CD4-positive, alpha-beta memory T cell (primary cell): ENCODE results near the gene CCDC146. TPM values are rescaled to one million over a fixed set of nuclear protein-coding genes. Genes with fewer than 3 reads are reported as not detected.
"Not testable (repeated sequence)": the region's sequence is repeated elsewhere in the genome, so short reads cannot be mapped to it uniquely, and the experiment has no call there.

ENCODE experiments used
- CTCF ChIA-PET: fragments of 350-600 bp; sonication (Branson Sonifier 250); formaldehyde crosslinking; loops from one replicate; lab custom pipeline; 2021; ENCODE audit warnings: inconsistent platforms; ENCODE audit not compliant: partially characterized antibody; lab: Charles Lee
- POLR2A ChIA-PET: fragments of 350-600 bp; sonication (Branson Sonifier 250); formaldehyde crosslinking; loops from one replicate; lab custom pipeline; 2021; ENCODE audit not compliant: partially characterized antibody; lab: Charles Lee
- DNase-seq, 5 donors: peaks; one replicate each; pipeline versions ENCODE4 v3.0.0 to v3.0.0-alpha.2; 2020 to 2022; ENCODE audit warnings: mixed read lengths in 1 of 5
- H3K27ac ChIP-seq: one replicate; pipeline ENCODE4 v1.7.0; 2013; ENCODE audit warnings: low read depth, low read length
- H3K27me3 ChIP-seq: 2 replicates; pipeline ENCODE4 v1.7.0; 2013; ENCODE audit warnings: mild to moderate bottlenecking, low read length, moderate library complexity; ENCODE audit not compliant: insufficient read depth
- H3K36me3 ChIP-seq: 2 replicates; pipeline ENCODE4 v1.7.0; 2013; ENCODE audit warnings: mild to moderate bottlenecking, low read length, moderate library complexity; ENCODE audit not compliant: insufficient read depth
- H3K4me1 ChIP-seq: 2 replicates; pipeline ENCODE4 v1.7.0; 2013; ENCODE audit warnings: mild to moderate bottlenecking, low read length, moderate library complexity; ENCODE audit not compliant: insufficient read depth
- H3K4me3 ChIP-seq, 2 donors: one replicate each; pipeline ENCODE4 v1.7.0; 2013; ENCODE audit warnings: low read length in 2 of 2, mild to moderate bottlenecking in 1 of 2
- H3K9me3 ChIP-seq, 2 donors: one replicate each; pipeline ENCODE4 v1.7.0; 2013; ENCODE audit warnings: low read length in 2 of 2, control low read depth in 1 of 2; ENCODE audit not compliant: control insufficient read depth in 1 of 2
- H3K27ac Mint-ChIP-seq, 7 donors: one replicate each; pipeline ENCODE4 v1.8.0; 2020 to 2021; ENCODE audit warnings: mixed read lengths in 7 of 7, mild to moderate bottlenecking in 6 of 7, inconsistent platforms in 3 of 7, moderate library complexity in 3 of 7
- H3K27me3 Mint-ChIP-seq, 2 donors: one replicate each; pipeline ENCODE4 v1.8.0; 2020 to 2021; ENCODE audit warnings: mixed read lengths in 2 of 2
- H3K36me3 Mint-ChIP-seq, 2 donors: one replicate each; pipeline ENCODE4 v1.8.0; 2020 to 2021; ENCODE audit warnings: mixed read lengths in 2 of 2, inconsistent platforms in 1 of 2, mild to moderate bottlenecking in 1 of 2
- H3K4me1 Mint-ChIP-seq, 4 donors: one replicate each; pipeline ENCODE4 v1.8.0; 2020 to 2021; ENCODE audit warnings: mixed read lengths in 4 of 4, mild to moderate bottlenecking in 1 of 4
- H3K4me3 Mint-ChIP-seq, 8 donors: one replicate each; pipeline ENCODE4 v1.8.0; 2020 to 2021; ENCODE audit warnings: mixed read lengths in 8 of 8, mild to moderate bottlenecking in 7 of 8, moderate library complexity in 6 of 8, inconsistent platforms in 3 of 8
- H3K9me3 Mint-ChIP-seq, 8 donors: one replicate each; pipeline ENCODE4 v1.8.0; 2020 to 2021; ENCODE audit warnings: mixed read lengths in 8 of 8, mild to moderate bottlenecking in 5 of 8, inconsistent platforms in 3 of 8, moderate library complexity in 1 of 8
- intact Hi-C: fragments of 100-400 bp; cut with micrococcal nuclease; formaldehyde crosslinking; loops from one replicate; pipeline ENCODE4 v1.15.1; 2023
- polyA plus RNA-seq, 2 donors: library from polyadenylated mRNA; unstranded; fragments of 300-500 nt; fragmentation: Illumina TruSeq; gene quantifications; one replicate each; pipeline ENCODE4 v1.2.3, GENCODE V29; 2021
- total RNA-seq, 2 experiments: library from RNA; stranded (reverse); gene quantifications; one replicate each; pipeline ENCODE4 v1.2.3, GENCODE V29; 2021

Gene CCDC146
- total and polyA plus RNA-seq, 4 experiments from 2014 or later: 2.5 to 16.0 (median 9.1) TPM

DNA sequence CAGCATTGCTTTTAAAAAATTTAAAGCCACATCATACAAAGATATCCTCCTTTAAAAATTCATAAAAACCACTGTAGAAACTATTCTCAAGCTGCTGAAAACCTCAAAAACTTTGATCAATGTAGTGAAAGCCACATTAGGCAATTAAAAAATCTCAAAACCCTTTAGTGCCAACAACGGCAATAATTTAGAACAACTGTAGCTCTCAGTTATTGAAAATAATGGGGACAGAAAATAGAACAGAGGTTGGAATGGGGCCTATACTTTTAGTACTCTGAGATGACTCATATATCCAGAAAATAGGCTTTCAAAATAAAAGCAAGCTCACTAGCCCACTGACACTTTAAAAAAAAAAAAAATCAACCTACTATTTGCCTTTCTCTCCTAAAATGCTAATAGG, 206.3 kb downstream of the CCDC146 start:
- H3K36me3 Mint-ChIP-seq: peaks cover 3 to 23% of the 10 kb centered on the region in 2 donors
- ChIA-PET POLR2A (interaction anchor here (1.4 kb wide), 1 partner anchor 24 kb away, joined by 4 read pairs; no protein-coding TSS in a partner anchor), CTCF (interaction anchor here (0.6 to 1.9 kb wide), 5 partner anchors 16 to 320 kb away, joined by 3 to 7 read pairs (median 4); no protein-coding TSS in a partner anchor)
- H3K27me3 Mint-ChIP-seq: no peaks in the 10 kb centered on the region
- peaks cover 28 to 45% (median 37%) of the 10 kb centered on the region in 4 donors for H3K4me1 Mint-ChIP-seq
- DNase-seq: no peak
- H3K4me3 Mint-ChIP-seq: peak overlapping the region in 3 of 8 donors; percentile 59 to 64 (median 62)
- H3K9me3 Mint-ChIP-seq: no peaks in the 10 kb centered on the region
- Histone ChIP-seq H3K4me3 (no peak overlapping the region), H3K27ac (no peak overlapping the region), H3K27me3 (no peaks in the 10 kb centered on the region), H3K36me3 (no peaks in the 10 kb centered on the region), H3K9me3 (no peaks in the 10 kb centered on the region), H3K4me1 (peaks cover 38% of the 10 kb centered on the region)
- peak overlapping the region in 6 of 7 donors; percentile 8 to 75 (median 62) for H3K27ac Mint-ChIP-seq
- intact Hi-C loops: no loop called here

DNA sequence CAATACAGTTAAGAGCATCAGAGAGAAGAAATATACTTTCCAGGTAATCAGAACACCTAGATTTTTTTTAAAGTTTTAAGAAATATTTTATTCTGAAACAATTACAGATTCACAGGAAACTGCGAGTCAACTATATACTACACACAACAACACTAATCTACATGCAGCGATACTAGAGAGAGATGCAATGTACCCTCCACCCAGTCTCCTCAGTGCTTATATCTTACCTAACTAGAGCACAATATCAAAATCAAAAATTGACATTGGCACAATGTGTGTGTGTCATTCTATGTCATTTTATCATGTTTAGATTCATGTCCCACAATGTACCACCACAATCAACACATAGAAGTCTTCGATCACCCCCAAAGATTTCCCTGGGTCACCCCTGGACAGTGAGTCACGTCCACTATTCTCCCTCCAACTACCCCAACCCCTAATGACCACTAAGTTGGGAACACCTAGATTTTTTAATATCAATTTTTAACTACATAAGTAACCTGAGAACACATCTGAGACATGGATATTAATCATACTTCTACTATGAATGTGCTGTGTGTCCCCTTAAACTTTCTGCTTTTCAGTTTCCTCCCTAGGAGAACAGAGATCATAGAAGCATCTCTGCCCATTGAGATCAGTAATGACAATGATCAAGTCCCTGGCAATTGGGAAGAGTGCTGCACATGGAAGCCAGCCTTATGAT, 207.2 kb downstream of the CCDC146 start:
- no peaks in the 10 kb centered on the region for H3K36me3 ChIP-seq

DNA sequence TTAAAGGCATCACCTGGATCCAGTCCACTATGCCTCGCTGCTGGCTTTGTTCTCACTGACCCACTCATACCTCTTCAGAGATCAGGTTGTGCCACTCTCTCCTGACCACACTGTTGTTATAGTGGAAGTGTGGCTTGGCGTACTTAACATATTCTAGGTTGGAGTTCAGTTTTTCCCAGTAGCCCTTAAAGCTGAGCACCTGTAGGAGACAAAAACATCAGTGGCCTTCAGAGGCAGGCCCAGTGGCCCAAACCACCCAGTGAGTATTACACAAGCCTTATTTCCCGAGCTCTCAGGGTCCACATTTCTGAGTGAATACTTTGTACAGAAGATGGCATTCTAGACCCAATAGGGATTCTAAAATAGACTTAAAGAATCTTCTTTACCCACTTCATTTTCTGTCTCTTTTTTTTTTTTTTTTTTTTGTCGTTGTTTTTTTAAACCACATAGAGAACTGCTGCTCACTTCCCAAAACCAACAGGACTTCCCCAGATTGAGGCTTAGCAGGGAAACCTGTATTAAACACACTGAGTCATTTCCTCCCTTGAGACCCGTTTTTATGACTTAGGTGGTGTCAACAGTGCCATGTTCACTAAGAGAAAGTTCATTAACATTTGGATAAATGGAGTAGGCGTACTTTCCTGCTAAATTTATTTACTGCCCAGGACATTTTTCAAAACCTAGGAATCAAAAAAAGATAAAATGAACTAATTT, 207.9 kb downstream of the CCDC146 start:
- peaks cover 28 to 50% (median 37%) of the 10 kb centered on the region in 4 donors for H3K4me1 Mint-ChIP-seq
- no peak overlapping the region for H3K4me3 ChIP-seq

More for the DNA sequence above, 207.2 kb downstream of the CCDC146 start:
- ChIA-PET POLR2A (interaction anchor here (0.5 kb wide), 1 partner anchor 26 kb away, joined by 3 read pairs; no protein-coding TSS in a partner anchor), CTCF (interaction anchor here (0.7 to 1.9 kb wide), 4 partner anchors 17 to 258 kb away, joined by 3 to 7 read pairs (median 4); no protein-coding TSS in a partner anchor)
- H3K27ac ChIP-seq: no peak overlapping the region
- Mint-ChIP-seq H3K4me3 (no peak overlapping the region), H3K4me1 (peaks cover 28 to 50% (median 37%) of the 10 kb centered on the region in 4 donors), H3K27ac (peak overlapping the region in 4 of 7 donors; percentile 18 to 43 (median 27)), H3K36me3 (peaks cover 0 to 17% of the 10 kb centered on the region in 2 donors), H3K27me3 (no peaks in the 10 kb centered on the region), H3K9me3 (no peaks in the 10 kb centered on the region)
- H3K4me1 ChIP-seq: peaks cover 38% of the 10 kb centered on the region
- DNase-seq: no peak
- intact Hi-C loops: no loop called here
- H3K9me3 ChIP-seq: no peaks in the 10 kb centered on the region
- H3K4me3 ChIP-seq: no peak overlapping the region
- no peaks in the 10 kb centered on the region for H3K27me3 ChIP-seq

DNA sequence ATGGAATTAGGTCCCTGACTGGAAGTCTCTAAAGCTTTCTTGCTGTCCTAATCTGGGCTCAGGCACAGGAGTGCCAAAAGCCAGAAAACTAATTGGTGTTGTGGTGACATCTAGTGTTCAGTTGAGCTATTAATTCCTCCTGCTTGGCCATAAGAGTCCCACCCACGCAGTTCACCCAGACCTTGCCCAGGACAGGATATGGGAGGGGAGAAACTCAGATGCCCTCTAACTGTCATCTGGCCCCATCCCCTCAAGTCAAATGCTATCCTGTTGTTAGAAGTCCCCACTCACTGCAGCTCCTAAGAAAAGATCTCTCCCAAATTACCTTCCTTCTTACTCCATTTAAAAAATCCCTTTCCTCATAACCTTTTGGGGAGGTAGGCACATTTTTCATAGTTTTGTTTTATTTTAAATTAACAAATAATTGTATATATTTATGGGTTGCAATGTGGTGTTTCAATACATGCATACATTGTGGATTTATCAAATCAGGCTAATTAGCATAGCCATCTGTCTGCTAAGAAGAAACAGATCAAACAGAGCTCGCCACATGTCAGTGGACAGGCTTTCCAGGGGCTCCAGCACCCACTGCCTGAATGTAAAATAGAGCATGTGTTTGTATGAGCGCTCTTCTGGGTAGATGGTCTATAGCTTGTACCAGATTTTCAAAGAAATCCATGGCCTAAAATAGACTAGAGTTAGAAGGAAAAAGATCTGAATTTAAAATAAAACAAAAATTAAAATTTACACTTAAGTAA, 209.7 kb downstream of the CCDC146 start:
- H3K36me3 Mint-ChIP-seq: peaks cover 0 to 12% of the 10 kb centered on the region in 2 donors
- Histone ChIP-seq H3K27ac (no peak overlapping the region), H3K4me1 (peaks cover 38% of the 10 kb centered on the region), H3K4me3 (no peak overlapping the region), H3K9me3 (no peaks in the 10 kb centered on the region), H3K36me3 (no peaks in the 10 kb centered on the region), H3K27me3 (no peaks in the 10 kb centered on the region)
- POLR2A ChIA-PET: interaction anchor here (0.6 to 1.6 kb wide), 8 partner anchors 19 to 815 kb away, joined by 3 to 5 read pairs (median 4); partner anchors contain the start of genes CCDC146 and GSAP
- peaks cover 31 to 56% (median 39%) of the 10 kb centered on the region in 4 donors for H3K4me1 Mint-ChIP-seq
- intact Hi-C loops: loop anchor here (1.0 to 2.0 kb wide), 3 partner anchors 19 to 207 kb away; no protein-coding TSS in a partner anchor
- H3K27ac Mint-ChIP-seq: no peak overlapping the region
- DNase-seq: peak in 4 of 5 donors; percentile 51 to 57 (median 54)
- no peaks in the 10 kb centered on the region for H3K9me3 Mint-ChIP-seq
- CTCF ChIA-PET: interaction anchor here (0.7 to 2.3 kb wide), 17 partner anchors 9 to 210 kb away, joined by 3 to 26 read pairs (median 5); partner anchors contain the start of gene CCDC146
- H3K4me3 Mint-ChIP-seq: no peak overlapping the region
- no peaks in the 10 kb centered on the region for H3K27me3 Mint-ChIP-seq

More for the DNA sequence above, 207.9 kb downstream of the CCDC146 start:
- H3K27me3 Mint-ChIP-seq: no peaks in the 10 kb centered on the region
- intact Hi-C loops: no loop called here
- Histone ChIP-seq H3K27ac (no peak overlapping the region), H3K9me3 (no peaks in the 10 kb centered on the region), H3K4me1 (peaks cover 38% of the 10 kb centered on the region), H3K27me3 (no peaks in the 10 kb centered on the region), H3K36me3 (no peaks in the 10 kb centered on the region)
- DNase-seq: no peak
- H3K36me3 Mint-ChIP-seq: peaks cover 0 to 17% of the 10 kb centered on the region in 2 donors
- ChIA-PET CTCF (interaction anchor here (0.7 to 2.3 kb wide), 2 partner anchors 84 to 148 kb away, joined by 3 to 26 read pairs; no protein-coding TSS in a partner anchor), POLR2A (interaction anchor here (0.5 kb wide), 1 partner anchor 26 kb away, joined by 3 read pairs; no protein-coding TSS in a partner anchor)
- no peaks in the 10 kb centered on the region for H3K9me3 Mint-ChIP-seq
- H3K27ac Mint-ChIP-seq: peak overlapping the region in 3 of 7 donors; percentile 18 to 60 (median 30)
- peak overlapping the region in 1 of 8 donors; percentile 1 for H3K4me3 Mint-ChIP-seq

DNA sequence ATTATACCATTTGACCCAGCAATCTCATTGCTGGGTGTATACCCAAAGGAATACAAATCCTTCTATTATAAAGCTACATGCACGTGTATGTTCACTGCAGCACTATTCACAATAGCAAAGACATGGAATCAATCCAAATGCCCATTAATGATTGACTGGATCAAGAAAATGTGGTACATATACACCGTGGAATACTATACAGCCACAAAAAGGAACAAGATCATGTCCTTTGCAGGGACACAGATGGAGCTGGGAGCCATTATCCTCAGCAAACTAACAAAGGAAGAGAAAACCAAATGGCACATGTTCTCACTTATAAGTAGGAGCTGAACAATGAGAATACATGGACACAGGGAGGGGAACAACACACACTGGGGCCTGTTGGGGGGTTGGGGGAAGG, 211.6 kb downstream of the CCDC146 start:
- intact Hi-C loops, H3K27ac ChIP-seq: not testable (repeated sequence)

DNA sequence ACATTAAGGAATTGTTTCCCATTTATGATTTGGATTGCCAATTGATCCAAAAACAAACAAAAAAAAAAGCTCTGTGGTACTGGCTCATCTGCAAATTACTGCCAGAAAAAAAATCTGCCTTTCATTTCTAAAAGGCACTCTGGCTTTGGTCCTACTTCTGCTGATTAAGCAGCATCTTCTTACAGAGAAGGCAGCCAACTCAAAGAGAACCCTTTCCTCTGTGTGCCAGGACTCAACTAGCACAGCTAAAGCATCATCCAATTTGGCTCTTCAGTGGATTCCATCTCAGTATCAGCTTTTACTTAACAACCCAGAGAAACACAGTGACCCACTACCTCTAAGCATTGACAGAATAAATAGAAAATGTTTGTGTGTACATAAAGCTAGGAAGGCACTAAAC, 213.2 kb downstream of the CCDC146 start:
- CTCF ChIA-PET: interaction anchor here (1.5 kb wide), 1 partner anchor 89 kb away, joined by 4 read pairs; no protein-coding TSS in a partner anchor
- intact Hi-C loops: no loop called here
- H3K27ac Mint-ChIP-seq: peak overlapping the region in 1 of 7 donors; percentile 30

More for the DNA sequence above, 211.6 kb downstream of the CCDC146 start:
- H3K9me3 ChIP-seq, H3K27me3 ChIP-seq, H3K4me3 ChIP-seq, H3K36me3 Mint-ChIP-seq, H3K36me3 ChIP-seq, DNase-seq, H3K4me3 Mint-ChIP-seq, POLR2A ChIA-PET, H3K9me3 Mint-ChIP-seq, H3K27me3 Mint-ChIP-seq: not testable (repeated sequence)
- peaks cover 33% of the 10 kb centered on the region for H3K4me1 ChIP-seq
- H3K27ac Mint-ChIP-seq: peak overlapping the region in 1 of 7 donors; percentile 53
- H3K4me1 Mint-ChIP-seq: peaks cover 25 to 40% (median 36%) of the 10 kb centered on the region in 4 donors
- CTCF ChIA-PET: interaction anchor here (1.2 to 1.7 kb wide), 2 partner anchors 21 to 87 kb away, joined by 3 to 5 read pairs; no protein-coding TSS in a partner anchor

More for the DNA sequence above, 213.2 kb downstream of the CCDC146 start:
- no peaks in the 10 kb centered on the region for H3K9me3 Mint-ChIP-seq
- H3K9me3 ChIP-seq: no peaks in the 10 kb centered on the region
- no peak overlapping the region for H3K4me3 ChIP-seq
- H3K27me3 ChIP-seq: no peaks in the 10 kb centered on the region
- H3K36me3 ChIP-seq: no peaks in the 10 kb centered on the region
- no peak for DNase-seq
- no peaks in the 10 kb centered on the region for H3K36me3 Mint-ChIP-seq
- POLR2A ChIA-PET: interaction anchor here (1.4 kb wide), 1 partner anchor 16 kb away, joined by 4 read pairs; no protein-coding TSS in a partner anchor
- H3K4me1 ChIP-seq: peaks cover 23% of the 10 kb centered on the region
- H3K27me3 Mint-ChIP-seq: peaks cover 0 to 2% of the 10 kb centered on the region in 2 donors
- no peak overlapping the region for H3K27ac ChIP-seq
- peaks cover 21 to 32% (median 24%) of the 10 kb centered on the region in 4 donors for H3K4me1 Mint-ChIP-seq
- no peak overlapping the region for H3K4me3 Mint-ChIP-seq
